Measurements from ENCODE around the gene CLEC4F. TPM values are rescaled to one million over a fixed set of nuclear protein-coding genes. Genes with fewer than 3 reads are reported as not detected.
A peak's percentile ranks its signal among the peaks of the same experiment; 100 is the strongest.

Gene CLEC4F
- total and polyA plus RNA-seq, 2 of the 13 experiments (the other 11 are each of a cell fraction or from before 2014, with no cell fraction given) = 0.12 to 0.13 TPM

DNA sequence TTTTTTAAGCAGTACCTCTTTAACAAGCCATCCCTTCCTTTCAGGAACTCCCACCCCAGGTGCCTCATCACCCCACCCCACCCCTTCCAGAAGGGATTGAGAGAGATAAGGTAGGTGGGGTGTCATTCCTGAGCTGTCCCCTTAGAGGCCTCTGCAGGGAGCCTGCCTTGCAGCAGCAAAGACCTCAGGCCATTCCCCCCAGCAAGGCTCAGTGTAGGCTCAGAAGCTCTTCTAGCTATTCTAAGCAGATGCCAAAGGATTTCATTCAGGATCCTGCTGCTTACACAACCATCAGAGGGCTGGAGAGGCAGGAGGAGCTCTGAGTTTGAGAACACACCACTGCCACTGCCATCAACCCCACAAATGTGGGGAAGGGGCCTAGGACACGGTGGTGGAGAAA, 24.1 kb downstream of the CLEC4F start:
- no peak overlapping the region for H3K4me2 ChIP-seq (ENCODE audit: low read depth, low read length)
- peaks cover 46% of the 10 kb centered on the region for H3K4me1 ChIP-seq (ENCODE audit: insufficient read depth, low read length)
- TF ChIP-seq ARID2 (CRISPR knock-in tag; IDR thresholded peaks at IDR 0.05; ENCODE audit: borderline replicate concordance) (no peak), SRSF4 (IDR thresholded peaks at IDR 0.05; ENCODE audit: low read depth, low read length, poor library complexity, severe bottlenecking) (no peak), PAWR (CRISPR knock-in tag; IDR thresholded peaks at IDR 0.05; ENCODE audit: borderline replicate concordance) (no peak), CHCHD3 (CRISPR knock-in tag; IDR thresholded peaks at IDR 0.05) (no peak), ZNF383 (CRISPR knock-in tag; IDR thresholded peaks at IDR 0.05; ENCODE audit: borderline replicate concordance) (no peak), ZMAT3 (CRISPR knock-in tag; conservative IDR thresholded peaks at IDR 0.05) (no peak), RFX1 (IDR thresholded peaks at IDR 0.05) (no peak), THYN1 (CRISPR knock-in tag; IDR thresholded peaks at IDR 0.05; ENCODE audit: borderline replicate concordance, low read depth) (no peak), ZNF737 (CRISPR knock-in tag; IDR thresholded peaks at IDR 0.05; ENCODE audit: borderline replicate concordance) (no peak), ZNF512 (CRISPR knock-in tag; IDR thresholded peaks at IDR 0.05) (no peak), LCORL (IDR thresholded peaks at IDR 0.05) (no peak), LCORL (CRISPR knock-in tag; IDR thresholded peaks at IDR 0.05) (no peak), ZNF232 (CRISPR knock-in tag; IDR thresholded peaks at IDR 0.05; ENCODE audit: borderline replicate concordance) (no peak), ZNF556 (CRISPR knock-in tag; IDR thresholded peaks at IDR 0.05; ENCODE audit: borderline replicate concordance) (no peak), ZFX (CRISPR knock-in tag; IDR thresholded peaks at IDR 0.05; ENCODE audit: low read depth) (no peak), EHMT2 (IDR thresholded peaks at IDR 0.05; ENCODE audit: borderline replicate concordance, low read depth, low read length) (no peak)
- TF ChIP-seq, protein P1, sequence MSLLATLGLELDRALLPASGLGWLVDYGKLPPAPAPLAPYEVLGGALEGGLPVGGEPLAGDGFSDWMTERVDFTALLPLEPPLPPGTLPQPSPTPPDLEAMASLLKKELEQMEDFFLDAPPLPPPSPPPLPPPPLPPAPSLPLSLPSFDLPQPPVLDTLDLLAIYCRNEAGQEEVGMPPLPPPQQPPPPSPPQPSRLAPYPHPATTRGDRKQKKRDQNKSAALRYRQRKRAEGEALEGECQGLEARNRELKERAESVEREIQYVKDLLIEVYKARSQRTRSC (CRISPR knock-in tag; IDR thresholded peaks at IDR 0.05; ENCODE audit: low read depth) = no peak
- TF ChIP-seq, protein P2, sequence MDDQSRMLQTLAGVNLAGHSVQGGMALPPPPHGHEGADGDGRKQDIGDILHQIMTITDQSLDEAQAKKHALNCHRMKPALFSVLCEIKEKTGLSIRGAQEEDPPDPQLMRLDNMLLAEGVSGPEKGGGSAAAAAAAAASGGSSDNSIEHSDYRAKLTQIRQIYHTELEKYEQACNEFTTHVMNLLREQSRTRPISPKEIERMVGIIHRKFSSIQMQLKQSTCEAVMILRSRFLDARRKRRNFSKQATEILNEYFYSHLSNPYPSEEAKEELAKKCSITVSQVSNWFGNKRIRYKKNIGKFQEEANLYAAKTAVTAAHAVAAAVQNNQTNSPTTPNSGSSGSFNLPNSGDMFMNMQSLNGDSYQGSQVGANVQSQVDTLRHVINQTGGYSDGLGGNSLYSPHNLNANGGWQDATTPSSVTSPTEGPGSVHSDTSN (CRISPR knock-in tag; IDR thresholded peaks at IDR 0.05; ENCODE audit: borderline replicate concordance) = no peak
- intact Hi-C loops (cut with micrococcal nuclease; ENCODE audit: unreplicated experiment) = no loop called here
- 7% methylated on average over 1 of the region's 1 CpG for WGBS (ENCODE audit: low lambda C conversion rate)
- ChIA-PET POLR2A (interaction anchor here (0.7 kb wide), 1 partner anchor 12 kb away, joined by 3 read pairs; no protein-coding TSS in a partner anchor), CTCF (ENCODE audit: low intra/inter-chr PET ratio, low total read pairs) (no interaction called here)
- peak; percentile 31; the same call in 1 of the 3 replicates for ATAC-seq
- H3K79me2 ChIP-seq (ENCODE audit: insufficient read depth, low read length) = no peaks in the 10 kb centered on the region
- no peak overlapping the region for H3K9ac ChIP-seq (ENCODE audit: insufficient read depth, low read depth, low read length)
- FAIRE-seq = no peak
- H3K27ac ChIP-seq (ENCODE audit: extremely low read length, insufficient read depth, low read length) = no peak overlapping the region
- no peaks in the 10 kb centered on the region for H4K20me1 ChIP-seq (ENCODE audit: insufficient read depth, low read length)
- BruUV-seq (replicated peaks) = no TSS peak
- peaks cover 0 to 1% of the 10 kb centered on the region in 2 experiments; a peak in 1 of 5 replicates for H3K27me3 ChIP-seq (ENCODE audit: control insufficient read depth in 1 of 2, insufficient read depth in 2 of 2, low read length in 2 of 2)
- no peak overlapping the region for H2AFZ ChIP-seq (ENCODE audit: low read length)
- no peaks in the 10 kb centered on the region for H3K36me3 ChIP-seq (replicated peaks in 1 of 2; ENCODE audit: control insufficient read depth in 1 of 2, insufficient read depth in 2 of 2, low read length in 2 of 2)
- H3K9me3 ChIP-seq (ENCODE audit: low read length) = peaks cover 13% of the 10 kb centered on the region
- no peak for DNase-seq (ENCODE audit: low spot score)
- no peak overlapping the region for H3K4me3 ChIP-seq (replicated peaks in 1 of 3; ENCODE audit: insufficient read depth in 1 of 3, low read depth in 2 of 3, low read length in 3 of 3)
- in situ Hi-C loops (cut with HindIII; ENCODE audit: extremely low pct_ligation_motif_present, low pct_unique_long_range_greater_than_20kb) = no loop called here

All from HepG2 (cell line).